NCI-H460 (cell line): Measurements from ENCODE around the gene UGT2A1. TPM values are rescaled to one million over a fixed set of nuclear protein-coding genes. Genes with fewer than 3 reads are reported as not detected.
"Not testable (repeated sequence)": the region's sequence is repeated elsewhere in the genome, so short reads cannot be mapped to it uniquely, and the experiment has no call there.

ENCODE experiments used
- DNase-seq: peaks from one replicate; pipeline ENCODE4 v3.0.0-alpha.2; 2016; ENCODE audit warnings: low read depth; ENCODE audit errors: extremely low read depth
- polyA plus RNA-seq: library from polyadenylated mRNA; depleted of rRNA; stranded (reverse); fragments of >200 nt; gene quantifications from 2 replicates; pipeline ENCODE4 v1.2.3, GENCODE V29; 2014; cell fraction: nucleus; rRNA removed
- total RNA-seq: library from RNA; depleted of rRNA; stranded (reverse); fragments of >200 nt; shearing (Covaris generic); gene quantifications from 2 replicates; pipeline ENCODE4 v1.2.3, GENCODE V29; 2014; rRNA removed

UGT2A1 gene
- not detected in 2 replicates for total RNA-seq
- polyA plus RNA-seq: not detected in 2 replicates

DNA sequence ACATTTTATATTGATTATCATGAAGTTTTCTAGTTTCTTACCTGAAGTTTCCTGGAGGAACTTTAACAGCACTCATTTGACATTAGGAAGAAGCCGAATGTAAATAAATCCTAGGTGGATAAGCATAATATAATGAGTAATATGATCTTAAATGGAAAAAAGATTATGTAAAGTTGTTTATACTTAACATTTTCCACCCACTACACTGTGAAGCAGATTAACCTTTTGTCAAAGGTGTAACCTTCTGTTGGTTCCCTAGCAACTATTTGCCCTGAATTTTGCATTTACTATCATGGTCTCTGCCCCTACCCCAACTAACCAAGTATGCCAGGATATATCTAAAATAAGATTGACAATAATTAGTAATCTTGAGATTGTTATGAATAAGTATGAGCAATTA is at the start of gene UGT2A1:
Gene UGT2A1, minus strand, starts transcription at position 101 of the 400 bp plus-strand sequence. CDS start 5,603 bp downstream, outside the sequence.
- no peak for DNase-seq

DNA sequence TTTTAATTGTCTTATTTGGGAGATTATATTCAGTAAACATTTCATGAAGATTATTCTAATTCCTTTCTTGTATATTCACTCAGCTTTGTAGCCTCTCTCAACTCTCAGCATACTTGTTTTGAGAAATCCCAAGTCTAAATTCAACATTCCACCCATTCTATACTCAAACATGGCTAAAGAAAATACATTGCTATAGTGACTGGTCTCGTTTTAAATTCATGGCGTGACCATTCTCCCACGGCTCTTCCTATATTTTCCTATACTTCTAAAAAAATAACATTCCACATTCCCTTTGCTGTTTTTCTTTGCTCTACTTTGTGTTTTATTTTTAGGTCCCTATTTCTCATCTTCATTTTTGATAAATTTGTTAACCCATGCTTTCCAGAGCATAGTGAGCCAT is 49.2 kb upstream of the UGT2A1 start:
- no peak for DNase-seq

DNA sequence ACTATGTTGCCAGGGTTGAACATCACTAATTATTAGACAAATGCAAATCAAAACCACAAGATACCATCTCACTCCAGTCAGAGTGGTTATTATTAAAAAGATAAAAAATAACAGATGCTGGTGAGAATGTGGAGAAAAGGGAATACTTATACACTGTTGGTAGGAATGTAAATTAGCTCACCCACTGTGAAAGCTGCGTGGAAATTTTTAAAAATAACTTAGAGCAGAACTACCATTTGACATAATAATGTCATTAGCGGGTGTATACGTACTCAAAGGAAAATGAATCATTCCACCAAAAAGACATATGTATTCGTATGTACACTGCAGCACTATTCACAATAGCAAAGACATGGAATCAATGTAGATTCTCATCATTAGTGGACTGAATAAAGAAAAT is 48.6 kb upstream of the UGT2A1 start:
- DNase-seq: no peak

DNA sequence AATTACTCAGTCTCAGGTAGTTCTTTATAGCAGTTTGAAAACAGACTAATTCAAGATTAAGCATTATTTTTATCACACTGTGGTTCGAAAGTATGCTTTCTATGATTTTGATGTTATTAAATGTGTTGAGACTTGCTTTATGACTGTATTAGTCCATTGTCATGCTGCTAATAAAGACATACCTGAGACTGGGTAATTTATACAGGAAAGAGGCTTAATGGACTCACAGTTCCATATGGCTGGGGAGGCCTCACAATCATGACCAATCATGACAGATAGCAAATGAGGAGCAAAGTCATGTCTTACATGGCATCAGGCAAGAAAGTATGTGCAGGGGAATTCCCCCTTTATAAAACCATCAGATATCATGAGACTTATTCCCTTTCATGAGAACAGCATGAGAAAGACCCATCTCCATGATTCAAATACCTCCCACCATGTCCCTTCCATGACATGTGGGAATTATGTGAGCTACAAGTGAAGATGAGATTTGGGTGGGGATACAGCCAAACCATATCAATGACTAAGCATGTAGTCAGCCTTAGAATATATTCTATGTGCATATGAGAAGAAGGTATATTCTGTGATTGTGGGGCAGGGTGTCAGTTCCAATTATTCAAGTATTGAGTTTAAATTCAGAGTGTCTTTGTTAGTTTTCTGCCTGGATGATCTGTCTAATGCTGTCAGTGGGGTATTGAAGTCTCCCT is 44.6 kb upstream of the UGT2A1 start:
- DNase-seq: no peak

DNA sequence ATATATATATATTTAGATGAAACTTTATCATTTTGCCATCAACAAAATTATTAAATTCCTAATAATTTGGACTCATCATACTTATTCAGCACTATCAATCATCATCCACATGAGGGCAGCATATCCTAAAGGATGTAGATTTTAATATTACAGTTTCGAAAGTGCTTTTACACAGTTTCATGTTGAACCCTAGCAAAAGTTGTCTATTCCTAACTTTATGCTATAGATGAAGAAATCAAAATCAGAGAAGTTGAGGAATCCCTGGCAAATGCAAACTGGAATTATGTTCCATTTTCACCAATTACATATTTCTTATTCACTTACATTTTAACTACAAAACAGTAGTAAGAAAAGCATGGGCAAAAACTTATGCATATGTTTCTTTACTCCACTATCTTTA is 36.6 kb upstream of the UGT2A1 start:
- DNase-seq: peak; percentile 38

DNA sequence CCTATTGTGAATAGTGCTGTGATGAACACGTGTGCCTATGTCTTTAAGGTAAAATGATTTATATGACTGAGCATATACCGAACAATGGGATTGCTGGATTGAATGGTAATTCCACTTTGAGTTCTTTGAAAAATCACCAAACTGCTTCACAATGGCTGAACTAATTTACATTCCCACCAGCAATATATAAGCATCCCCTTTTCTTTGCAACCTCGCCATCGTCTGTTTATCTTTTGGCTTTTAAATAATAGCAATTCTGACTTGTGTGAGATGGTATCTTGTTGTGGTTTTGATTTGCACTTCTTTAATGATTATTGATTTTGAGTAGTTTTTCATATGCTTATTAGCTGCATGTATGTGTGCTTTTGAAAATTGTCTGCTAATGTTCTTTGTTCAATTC is 31.8 kb upstream of the UGT2A1 start:
- DNase-seq: no peak

DNA sequence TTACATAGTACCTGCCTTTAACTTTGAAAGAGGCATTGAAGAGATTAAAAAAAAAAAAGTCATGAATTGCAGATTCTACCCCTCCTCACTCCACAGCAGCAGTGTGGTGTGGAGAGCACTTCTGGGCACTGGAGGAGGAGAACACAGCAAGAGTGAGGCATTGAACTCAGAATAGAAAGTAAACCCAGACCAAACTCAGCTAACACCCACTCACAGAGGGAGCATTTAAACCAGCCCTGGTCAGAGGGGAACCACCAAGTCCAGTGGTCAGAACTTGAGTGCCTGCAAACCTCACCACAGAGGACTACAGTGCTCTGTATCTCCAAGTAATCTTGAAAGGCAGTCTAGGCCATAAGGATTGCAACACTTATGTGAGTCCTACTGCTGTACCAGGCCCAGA is 15.6 kb upstream of the UGT2A1 start:
- no peak for DNase-seq

DNA sequence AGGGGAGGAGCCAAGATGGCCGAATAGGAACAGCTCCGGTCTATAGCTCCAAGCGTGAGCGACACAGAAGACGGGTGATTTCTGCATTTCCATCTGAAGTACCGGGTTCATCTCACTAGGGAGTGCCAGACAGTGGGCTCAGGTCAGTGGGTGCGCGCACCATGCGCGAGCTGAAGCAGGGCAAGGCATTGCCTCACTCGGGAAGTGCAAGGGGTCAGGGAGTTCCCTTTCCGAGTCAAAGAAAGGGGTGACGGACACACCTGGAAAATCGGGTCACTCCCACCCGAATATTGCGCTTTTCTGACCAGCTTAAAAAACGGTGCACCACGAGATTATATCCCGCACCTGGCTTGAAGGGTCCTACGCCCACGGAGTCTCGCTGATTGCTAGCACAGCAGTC is 11.0 kb upstream of the UGT2A1 start:
- DNase-seq: not testable (repeated sequence)

DNA sequence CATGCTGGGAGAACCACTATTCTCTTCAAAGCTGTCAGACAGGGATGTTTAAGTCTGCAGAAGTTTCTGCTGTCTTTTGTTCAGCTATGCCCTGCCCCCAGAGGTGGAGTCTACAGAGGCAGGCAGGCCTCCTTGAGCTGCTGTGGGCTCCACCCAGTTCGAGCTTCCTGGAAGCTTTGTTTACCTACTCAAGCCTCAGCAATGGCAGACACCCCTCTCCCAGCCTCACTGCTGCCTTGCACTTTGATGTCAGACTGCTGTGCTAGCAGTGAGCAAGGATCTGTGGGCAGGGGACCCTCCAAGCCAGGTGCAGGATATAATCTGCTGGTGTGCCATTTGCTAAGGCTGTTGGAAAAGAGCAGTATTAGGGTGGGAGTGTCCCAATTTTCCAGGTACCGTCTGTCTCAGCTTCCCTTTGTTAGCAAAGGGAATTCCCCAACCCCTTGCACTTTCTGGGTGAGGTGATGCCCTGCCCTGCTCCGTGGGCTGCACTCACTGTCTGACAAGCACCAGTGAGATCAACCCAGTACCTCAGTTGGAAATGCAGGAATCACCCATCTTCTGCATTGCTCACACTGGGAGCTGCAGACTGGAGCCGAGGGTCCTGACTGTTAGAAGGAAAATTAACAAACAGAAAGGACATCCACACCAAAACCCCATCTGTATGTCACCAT is 8.2 kb upstream of the UGT2A1 start:
- not testable (repeated sequence) for DNase-seq

DNA sequence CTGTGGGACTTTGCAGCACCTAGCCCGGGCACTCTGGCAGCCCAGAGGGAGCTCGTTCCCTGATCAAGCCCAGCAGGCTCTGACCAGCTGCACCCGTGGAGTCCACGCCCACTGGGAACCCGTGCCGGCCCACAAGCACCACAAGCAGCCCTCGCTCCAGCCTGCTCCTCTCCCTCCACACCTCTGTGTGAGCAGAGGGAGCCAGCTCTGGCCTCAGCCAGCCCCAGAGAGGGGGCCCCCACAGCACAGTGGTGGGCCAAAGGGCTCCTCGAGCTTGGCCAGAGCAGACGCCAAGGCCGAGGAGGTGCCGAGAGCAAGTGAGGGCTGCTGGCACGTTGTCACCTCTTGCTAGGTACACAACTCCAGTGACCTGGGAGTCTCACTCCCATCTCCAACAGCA is 5.1 kb upstream of the UGT2A1 start:
- DNase-seq: no peak

DNA sequence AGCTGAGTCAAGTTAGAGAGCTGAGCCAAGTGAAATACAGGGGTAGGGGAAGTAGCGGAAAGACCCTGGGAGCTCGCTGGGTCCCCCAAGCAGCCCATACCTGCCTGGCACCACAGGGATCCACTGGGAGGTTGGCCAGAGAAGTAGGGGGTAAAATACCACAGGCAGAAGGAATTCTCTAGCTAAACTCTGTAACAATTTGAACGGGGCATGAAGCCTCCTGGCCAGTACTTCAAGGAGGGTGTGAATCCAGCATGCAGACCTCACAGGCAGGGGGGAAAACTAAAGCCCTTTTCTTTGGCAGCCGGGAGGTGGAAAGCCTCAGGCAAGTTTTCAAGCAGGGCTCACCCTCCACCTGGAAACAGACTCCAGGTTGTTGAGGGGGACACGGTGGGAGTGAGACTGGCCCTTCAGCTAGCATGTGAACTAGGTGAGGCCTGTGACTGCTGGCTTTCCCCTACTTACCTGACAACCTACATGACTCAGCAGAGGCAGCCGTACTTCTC is 3.7 kb upstream of the UGT2A1 start:
- DNase-seq: no peak

DNA sequence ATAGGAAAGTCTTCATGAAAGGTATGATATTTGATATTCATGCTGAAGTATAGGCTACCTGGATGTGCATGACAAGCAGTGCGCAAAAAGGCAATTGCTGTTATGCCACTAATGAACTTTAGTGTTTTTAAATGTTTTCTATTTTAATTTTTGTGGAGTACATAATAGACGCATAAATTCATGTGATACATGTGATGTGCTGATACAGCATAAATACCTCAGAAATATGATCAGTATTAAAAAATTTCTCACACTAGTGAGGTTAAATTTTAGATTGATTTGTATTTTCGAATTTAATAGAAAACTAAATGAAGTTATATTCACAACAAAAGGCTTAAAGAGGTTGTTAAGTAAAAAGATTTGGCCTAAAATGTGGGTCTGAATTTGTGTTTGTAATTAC is 2.2 kb downstream of the UGT2A1 start:
- DNase-seq: no peak

DNA sequence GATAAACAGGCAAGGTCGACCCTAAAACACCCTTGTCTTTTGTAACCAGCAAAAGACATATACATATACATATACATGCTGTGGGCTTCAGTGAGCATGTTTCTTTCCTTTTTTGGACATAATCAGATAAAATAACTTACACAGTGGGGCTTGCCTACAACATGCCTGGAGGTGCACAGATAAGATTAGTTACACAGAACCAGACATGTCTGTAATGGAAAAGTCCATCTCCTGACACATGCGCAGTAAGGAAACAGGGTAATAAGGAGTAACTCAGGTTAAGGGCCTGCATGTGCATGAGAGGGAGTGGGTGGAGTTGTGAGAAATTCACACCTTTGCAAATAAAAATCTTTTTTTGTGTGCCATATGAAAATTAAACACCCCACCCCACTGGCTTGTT is 3.4 kb downstream of the UGT2A1 start:
- no peak for DNase-seq

DNA sequence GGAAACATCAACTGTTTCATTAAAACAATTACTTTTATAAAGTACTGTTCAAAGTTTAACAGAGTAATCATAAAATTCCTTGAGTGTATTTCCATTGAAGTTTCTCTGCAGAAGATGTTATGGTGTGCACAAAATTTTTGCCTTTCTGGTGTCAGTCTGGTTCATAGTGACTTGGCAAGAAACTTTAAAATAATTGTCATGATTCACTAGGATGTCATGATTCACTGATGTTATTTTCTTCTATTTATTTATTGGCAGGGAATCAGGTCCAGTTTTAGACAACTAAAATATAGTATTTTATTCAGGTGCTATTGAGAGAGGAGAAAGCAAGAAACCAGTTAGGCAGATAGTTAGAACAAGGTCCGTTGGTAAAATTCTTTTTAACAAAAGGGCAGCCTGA is 3.8 kb downstream of the UGT2A1 start:
- no peak for DNase-seq

DNA sequence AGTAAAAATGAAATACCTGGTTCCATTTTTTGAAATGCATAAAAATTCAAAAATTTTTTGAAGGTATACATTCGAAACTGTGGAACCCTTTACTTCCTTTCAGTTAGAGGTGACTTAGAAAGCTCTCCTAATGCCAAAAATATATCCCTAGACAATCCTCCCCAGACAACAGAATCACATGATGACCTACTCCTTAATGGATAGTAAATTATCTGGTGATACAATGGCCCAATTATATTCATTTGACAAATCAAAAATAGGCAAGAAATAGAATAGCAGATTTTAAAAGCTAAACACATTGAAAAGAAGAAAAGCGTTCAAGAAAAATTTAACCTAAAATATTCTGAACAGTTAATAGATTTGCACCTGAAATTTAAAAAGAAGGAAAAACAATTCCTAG is 10.1 kb downstream of the UGT2A1 start:
- no peak for DNase-seq

DNA sequence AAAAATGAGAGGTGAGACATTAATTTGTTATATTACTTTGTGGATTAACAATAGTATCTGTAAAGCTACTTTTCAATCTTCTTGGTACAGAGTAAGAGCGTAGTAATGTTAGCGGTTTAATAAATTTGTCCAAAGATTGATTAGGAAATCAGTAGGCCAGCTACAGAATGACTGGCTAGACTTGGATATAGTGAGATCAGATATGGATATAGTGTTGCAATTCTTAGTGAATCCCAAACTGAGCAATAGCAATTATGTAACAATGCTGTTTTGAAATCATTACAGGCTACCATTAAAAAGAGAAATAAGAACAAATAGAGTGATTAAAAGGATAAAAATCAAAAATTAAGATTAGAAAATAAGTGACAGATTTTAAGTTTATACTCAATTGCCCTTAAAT is 12.8 kb downstream of the UGT2A1 start:
- DNase-seq: no peak

DNA sequence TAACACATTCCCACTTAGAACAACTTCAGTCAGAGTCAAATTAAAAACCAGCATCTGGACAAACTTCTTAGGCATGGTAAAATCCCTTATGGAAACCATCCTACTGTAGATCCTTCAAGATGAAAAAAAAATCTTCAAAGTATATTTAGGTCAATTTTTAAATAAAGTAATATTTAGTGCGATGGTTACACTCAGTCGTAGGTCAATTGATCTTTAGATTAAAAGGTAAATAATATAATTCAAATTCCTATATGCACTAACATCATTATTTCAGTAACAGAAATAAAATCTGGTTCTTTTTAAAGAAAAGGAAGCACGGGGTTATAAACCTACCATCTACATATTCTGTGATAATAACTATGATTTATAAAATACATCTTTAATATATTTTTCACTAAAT is 13.5 kb downstream of the UGT2A1 start, which contains the start of gene UGT2A2:
Gene UGT2A2, minus strand, starts transcription at position 101 of the 400 bp plus-strand sequence. Its CDS starts 2 bp downstream, at position 99.
- no peak for DNase-seq

DNA sequence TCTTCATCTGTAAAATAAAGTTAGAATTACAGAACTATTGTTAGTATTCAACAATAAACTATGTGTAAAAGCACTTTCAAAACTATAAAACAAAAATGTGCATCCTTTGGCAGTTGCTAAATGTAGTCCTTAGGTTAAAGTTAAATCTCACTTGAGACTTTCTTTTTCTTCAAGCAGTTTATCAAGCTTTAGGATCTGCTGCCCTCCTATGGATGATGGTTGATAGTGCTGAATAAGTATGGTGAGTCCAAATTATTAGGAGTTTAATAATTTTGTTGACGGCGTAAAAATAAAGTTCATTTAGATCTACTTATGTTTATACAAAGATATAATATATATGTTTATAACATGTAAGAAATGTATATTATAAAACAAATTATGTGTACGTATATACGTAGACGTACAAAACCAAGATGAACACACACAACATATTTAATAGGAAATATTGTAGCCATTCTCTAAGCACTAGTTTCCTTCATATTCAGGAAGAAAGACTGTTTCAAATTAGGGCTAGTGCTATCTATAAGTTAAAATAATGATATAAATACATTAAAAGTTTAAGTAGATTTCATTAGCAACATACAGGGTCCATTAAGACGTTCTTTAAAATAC is 35.9 kb downstream of the UGT2A1 start:
- peak; percentile 47 for DNase-seq

DNA sequence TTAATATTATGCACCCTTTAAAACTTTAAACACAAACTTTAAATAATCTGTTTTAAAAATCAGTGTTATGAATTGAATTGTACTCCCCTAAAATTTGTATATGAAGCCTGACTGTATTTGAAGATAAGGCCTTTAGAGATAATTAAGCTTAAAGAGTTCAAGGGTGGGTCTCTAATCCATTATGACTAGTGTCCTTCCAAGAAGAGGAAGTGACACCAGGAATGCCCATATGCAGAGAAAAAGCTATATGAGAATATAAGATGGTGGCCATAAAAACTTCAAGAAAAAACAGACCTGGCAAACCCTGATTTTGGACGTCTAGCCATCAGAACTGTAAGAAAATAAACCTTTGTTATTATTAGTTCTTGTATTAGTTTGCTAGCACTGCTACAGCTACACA is 42.6 kb downstream of the UGT2A1 start:
- DNase-seq: no peak

DNA sequence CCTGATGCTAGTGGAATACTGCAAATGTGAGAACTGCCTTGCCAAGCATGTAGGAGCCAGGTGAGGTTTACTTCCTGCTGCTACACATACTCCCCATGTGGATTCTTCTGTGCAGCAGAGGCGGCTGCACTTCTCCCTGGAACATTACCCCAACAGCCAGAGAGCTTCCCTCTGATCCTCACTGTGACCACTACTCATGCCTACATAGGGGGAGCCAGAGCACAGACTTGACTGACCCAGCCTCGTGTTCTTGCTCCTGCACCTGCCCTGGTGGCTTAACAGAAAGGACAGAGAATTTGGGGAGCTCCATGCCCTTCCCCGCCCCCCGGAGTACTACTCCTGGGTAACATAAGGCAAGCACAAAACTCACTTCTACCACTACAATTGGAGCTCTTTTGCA is 52.0 kb downstream of the UGT2A1 start:
- DNase-seq: no peak

DNA sequence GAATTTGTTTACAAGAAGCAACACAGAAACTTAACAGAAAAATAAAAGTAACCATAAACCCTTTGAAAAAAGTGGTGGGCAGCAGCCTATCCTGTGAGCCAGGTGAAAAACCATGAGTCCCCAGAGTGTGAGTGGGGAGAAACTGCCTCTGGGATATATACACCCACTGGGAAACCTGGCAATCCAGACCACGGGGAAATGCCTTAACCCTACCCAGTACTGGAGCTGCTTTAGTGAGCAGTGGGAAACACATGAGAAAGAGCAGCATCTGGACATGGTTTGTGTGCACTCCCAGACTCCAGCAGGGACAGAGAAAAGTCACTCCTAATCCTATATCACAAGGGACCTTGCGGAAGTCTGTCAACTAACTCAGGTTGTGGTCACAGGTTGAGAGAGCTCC is 53.0 kb downstream of the UGT2A1 start:
- DNase-seq: no peak

DNA sequence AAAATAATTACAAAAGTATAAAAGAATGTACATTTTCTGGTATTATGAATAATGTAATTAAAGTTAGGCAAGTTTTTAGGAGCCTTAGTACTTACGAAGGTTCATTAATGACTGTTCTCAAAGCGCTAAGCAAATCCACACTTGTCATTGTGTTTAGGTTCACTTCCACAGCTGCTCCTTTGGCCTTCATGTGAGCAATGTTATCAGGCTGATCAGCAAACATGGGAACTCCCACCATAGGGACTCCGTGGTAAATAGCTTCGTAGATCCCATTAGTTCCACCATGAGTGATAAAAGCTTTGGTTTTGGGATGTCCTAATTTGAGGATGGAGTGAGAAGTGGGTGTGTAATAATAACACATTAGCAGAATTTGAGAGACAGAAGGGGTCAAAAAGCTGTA is 58.7 kb downstream of the UGT2A1 start:
- DNase-seq: no peak
